Fibroblast of lung (primary cell): ENCODE measurements around the gene NCOA1. TPM values are rescaled to one million over a fixed set of nuclear protein-coding genes. Genes with fewer than 3 reads are reported as not detected.

Experiments used
- DNase-seq, 2 donors: peaks; one replicate each; pipeline versions ENCODE4 v3.0.0 to v3.0.0-alpha.2; 2010; ENCODE audit warnings: low read depth in 2 of 2
- H2AFZ ChIP-seq: 2 replicates; pipeline ENCODE4 v1.5.1; 2012; ENCODE audit warnings: low read length, control low read depth, inconsistent platforms
- H3K27ac ChIP-seq: 2 replicates; pipeline ENCODE4 v1.5.1; 2011; ENCODE audit warnings: low read length, control low read depth; ENCODE audit not compliant: insufficient read depth
- H3K27me3 ChIP-seq: 2 replicates; pipeline ENCODE4 v1.5.1; 2011; ENCODE audit warnings: mild to moderate bottlenecking, low read length; ENCODE audit not compliant: control insufficient read depth, insufficient read depth
- H3K36me3 ChIP-seq: 2 replicates; pipeline ENCODE4 v1.5.1; 2011; ENCODE audit warnings: low read length; ENCODE audit not compliant: control insufficient read depth, insufficient read depth
- H3K4me1 ChIP-seq: 2 replicates; pipeline ENCODE4 v1.5.1; 2011; ENCODE audit warnings: low read length; ENCODE audit not compliant: control insufficient read depth, insufficient read depth; ENCODE audit errors: extremely low read depth
- H3K4me2 ChIP-seq: 2 replicates; pipeline ENCODE4 v1.5.1; 2011; ENCODE audit warnings: low read length, control low read depth; ENCODE audit not compliant: insufficient read depth; ENCODE audit errors: extremely low read depth
- H3K4me3 ChIP-seq, 4 experiments: fragments of 200-600 bp in 1 of 4; sonication (generic) in 1 of 4; replicated peaks in 1 of 4; 2 replicates each; pipeline ENCODE4 v1.5.1; 2011 to 2016; ENCODE audit warnings: low read length in 4 of 4, low read depth in 3 of 4, mild to moderate bottlenecking in 3 of 4, control low read depth in 2 of 4, inconsistent platforms in 1 of 4, mixed read lengths in 1 of 4; ENCODE audit not compliant: insufficient read depth in 1 of 4; ENCODE audit errors: control extremely low read depth in 1 of 4
- H3K79me2 ChIP-seq: 2 replicates; pipeline ENCODE4 v1.5.1; 2012; ENCODE audit warnings: mild to moderate bottlenecking, low read length, inconsistent platforms; ENCODE audit not compliant: control insufficient read depth, insufficient read depth
- H3K9ac ChIP-seq: 2 replicates; pipeline ENCODE4 v1.5.1; 2011; ENCODE audit warnings: mild to moderate bottlenecking, low read length, control low read depth; ENCODE audit not compliant: insufficient read depth
- H3K9me3 ChIP-seq: 2 replicates; pipeline ENCODE4 v1.5.1; 2012; ENCODE audit warnings: low read depth, low read length; ENCODE audit not compliant: control insufficient read depth, insufficient read depth
- H4K20me1 ChIP-seq: 2 replicates; pipeline ENCODE4 v1.5.1; 2011; ENCODE audit warnings: low read length; ENCODE audit not compliant: control insufficient read depth, insufficient read depth; ENCODE audit errors: extremely low read depth
- CTCF ChIP-seq, 2 donors: IDR thresholded peaks in 1 of 2; conservative IDR thresholded peaks in 1 of 2; 1 replicate in 1 of 2; 2 replicates in 1 of 2; pipeline ENCODE4 v1.5.1; 2011 to 2012; ENCODE audit warnings: low read length in 2 of 2, control low read depth in 1 of 2, inconsistent platforms in 1 of 2, low read depth in 1 of 2, mild to moderate bottlenecking in 1 of 2
- EZH2 ChIP-seq: IDR thresholded peaks from 2 replicates; pipeline ENCODE4 v1.5.1; 2012; ENCODE audit warnings: low read length, control low read depth, mild to moderate bottlenecking; ENCODE audit errors: missing control alignments
- polyA plus RNA-seq, 2 donors: library from polyadenylated mRNA; depleted of rRNA in 1 of 2; stranded (reverse) in 1 of 2; unstranded in 1 of 2; fragments of >200 nt; gene quantifications; 2 replicates each; pipeline ENCODE4 v1.2.1, GENCODE V29; 2011 to 2012; ENCODE audit warnings: missing spikeins in 1 of 2
- total RNA-seq: library from RNA; depleted of rRNA; stranded (reverse); fragments of >200 nt; gene quantifications from 2 replicates; pipeline ENCODE4 v1.2.1, GENCODE V29; 2014

The NCOA1 gene
- total and polyA plus RNA-seq, 2 donors (not counting 1 experiment from before 2014, with no cell fraction given) = 15.5 to 19.8 TPM

- DNase-seq = no peak
- Histone ChIP-seq H3K36me3 (no peaks in the 10 kb centered on the region), H3K4me1 (no peaks in the 10 kb centered on the region), H3K27ac (no peak overlapping the region), H3K79me2 (no peaks in the 10 kb centered on the region), H2AFZ (no peak overlapping the region), H3K9me3 (no peaks in the 10 kb centered on the region), H3K4me3 (no peak overlapping the region), H3K27me3 (no peaks in the 10 kb centered on the region), H3K9ac (no peak overlapping the region), H4K20me1 (no peaks in the 10 kb centered on the region), H3K4me2 (no peak overlapping the region)
- no peak for TF ChIP-seq EZH2
- TF ChIP-seq CTCF (conservative IDR thresholded peaks at IDR 0.05 in 1 of 2, IDR thresholded peaks at IDR 0.05 in 1 of 2; ENCODE audit: low read depth in 1 of 2, low read length in 2 of 2) = no peak
These were observed 17.0 kb upstream of the NCOA1 start for GRCh38 chr2:24474053-24474452.

GRCh38 chr2:24477229-24477628, 13.8 kb upstream of the NCOA1 start:
- H3K27me3 ChIP-seq = no peaks in the 10 kb centered on the region
- H3K36me3 ChIP-seq = no peaks in the 10 kb centered on the region
- H3K27ac ChIP-seq = no peak overlapping the region
- no peak overlapping the region for H3K4me2 ChIP-seq
- no peak overlapping the region for H3K4me3 ChIP-seq
- H3K9me3 ChIP-seq = no peaks in the 10 kb centered on the region
- H3K9ac ChIP-seq = no peak overlapping the region
- TF ChIP-seq CTCF (conservative IDR thresholded peaks at IDR 0.05 in 1 of 2, IDR thresholded peaks at IDR 0.05 in 1 of 2; ENCODE audit: low read depth in 1 of 2, low read length in 2 of 2) (no peak), EZH2 (no peak)
- no peak overlapping the region for H2AFZ ChIP-seq
- no peaks in the 10 kb centered on the region for H4K20me1 ChIP-seq
- no peak for DNase-seq
- H3K79me2 ChIP-seq = no peaks in the 10 kb centered on the region
- no peaks in the 10 kb centered on the region for H3K4me1 ChIP-seq

GRCh38 chr2:24478243-24478642, 12.8 kb upstream of the NCOA1 start:
- Histone ChIP-seq H3K79me2 (no peaks in the 10 kb centered on the region), H3K27me3 (no peaks in the 10 kb centered on the region), H3K4me1 (no peaks in the 10 kb centered on the region), H4K20me1 (no peaks in the 10 kb centered on the region), H2AFZ (no peak overlapping the region), H3K9ac (no peak overlapping the region), H3K9me3 (no peaks in the 10 kb centered on the region), H3K4me2 (no peak overlapping the region), H3K4me3 (no peak overlapping the region), H3K36me3 (no peaks in the 10 kb centered on the region), H3K27ac (no peak overlapping the region)
- TF ChIP-seq CTCF (conservative IDR thresholded peaks at IDR 0.05 in 1 of 2, IDR thresholded peaks at IDR 0.05 in 1 of 2; ENCODE audit: low read depth in 1 of 2, low read length in 2 of 2) = no peak
- no peak for TF ChIP-seq EZH2
- no peak for DNase-seq
